PFSK-1 (cell line): ENCODE data around the gene TUBA3C.

Source experiments
- POLR2AphosphoS5 ChIP-seq: IDR thresholded peaks from 2 replicates; pipeline ENCODE4 v1.6.1; 2012; ENCODE audit warnings: low read depth, mild to moderate bottlenecking, control low read depth, low read length, moderate library complexity
- SIN3A ChIP-seq: IDR thresholded peaks from 2 replicates; pipeline ENCODE4 v1.6.1; 2012; ENCODE audit warnings: mild to moderate bottlenecking, low read length, moderate library complexity, borderline replicate concordance; ENCODE audit not compliant: insufficient read depth
- TAF1 ChIP-seq: IDR thresholded peaks from 2 replicates; pipeline ENCODE4 v1.6.1; 2012; ENCODE audit warnings: low read length, control low read depth, borderline replicate concordance; ENCODE audit not compliant: insufficient read depth
- TF ChIP-seq, protein P1 (sequence below), 2 experiments: IDR thresholded peaks; 2 replicates each; pipeline versions ENCODE4 v1.6.1 to v1.8.0; 2011 to 2012; ENCODE audit warnings: low read depth in 2 of 2, low read length in 2 of 2, control low read depth in 1 of 2, inconsistent platforms in 1 of 2, mild to moderate bottlenecking in 1 of 2, moderate library complexity in 1 of 2; ENCODE audit not compliant: insufficient read depth in 1 of 2

DNA sequence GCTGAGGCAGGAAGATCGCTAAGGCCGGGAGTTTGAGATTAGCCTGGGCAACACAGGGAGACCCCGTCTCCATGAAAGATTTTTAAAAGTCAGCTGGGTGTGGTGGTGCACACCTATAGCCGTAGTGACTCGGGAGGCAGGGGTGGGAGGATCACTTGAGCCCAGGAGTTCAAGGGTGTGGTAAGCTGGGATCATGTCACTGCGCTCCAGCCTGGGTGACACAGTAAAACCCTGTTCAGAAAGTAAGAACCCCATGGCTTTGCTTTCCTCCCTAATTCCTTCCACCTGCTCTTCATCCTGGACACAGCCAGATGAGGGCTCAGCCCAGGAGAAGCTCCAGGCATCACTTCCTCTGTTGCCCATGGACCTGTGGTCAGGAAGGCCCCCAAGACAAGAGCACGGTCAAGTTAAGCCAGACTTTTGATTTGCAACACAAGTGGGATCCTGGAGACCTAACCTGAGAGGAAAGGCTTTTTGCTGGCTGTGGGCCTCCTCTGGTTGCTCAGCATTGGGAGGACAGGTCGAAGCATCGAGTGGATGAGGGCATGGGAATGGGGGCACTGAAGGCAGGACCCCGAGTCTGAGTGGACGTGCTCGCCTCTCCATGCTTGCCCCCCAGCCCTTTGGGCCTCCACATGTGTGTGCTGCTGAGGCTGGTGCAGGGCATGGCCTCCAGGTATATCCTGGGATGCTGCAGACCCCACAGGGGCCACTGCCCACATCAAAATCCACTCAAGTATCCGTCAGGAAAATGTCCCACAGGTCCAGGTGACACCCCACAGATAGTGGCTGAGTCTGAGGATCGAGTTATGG lies 25.4 kb downstream of the TUBA3C start:
- TF ChIP-seq TAF1 (no peak), POLR2AphosphoS5 (no peak), SIN3A (no peak)
- TF ChIP-seq, protein P1, sequence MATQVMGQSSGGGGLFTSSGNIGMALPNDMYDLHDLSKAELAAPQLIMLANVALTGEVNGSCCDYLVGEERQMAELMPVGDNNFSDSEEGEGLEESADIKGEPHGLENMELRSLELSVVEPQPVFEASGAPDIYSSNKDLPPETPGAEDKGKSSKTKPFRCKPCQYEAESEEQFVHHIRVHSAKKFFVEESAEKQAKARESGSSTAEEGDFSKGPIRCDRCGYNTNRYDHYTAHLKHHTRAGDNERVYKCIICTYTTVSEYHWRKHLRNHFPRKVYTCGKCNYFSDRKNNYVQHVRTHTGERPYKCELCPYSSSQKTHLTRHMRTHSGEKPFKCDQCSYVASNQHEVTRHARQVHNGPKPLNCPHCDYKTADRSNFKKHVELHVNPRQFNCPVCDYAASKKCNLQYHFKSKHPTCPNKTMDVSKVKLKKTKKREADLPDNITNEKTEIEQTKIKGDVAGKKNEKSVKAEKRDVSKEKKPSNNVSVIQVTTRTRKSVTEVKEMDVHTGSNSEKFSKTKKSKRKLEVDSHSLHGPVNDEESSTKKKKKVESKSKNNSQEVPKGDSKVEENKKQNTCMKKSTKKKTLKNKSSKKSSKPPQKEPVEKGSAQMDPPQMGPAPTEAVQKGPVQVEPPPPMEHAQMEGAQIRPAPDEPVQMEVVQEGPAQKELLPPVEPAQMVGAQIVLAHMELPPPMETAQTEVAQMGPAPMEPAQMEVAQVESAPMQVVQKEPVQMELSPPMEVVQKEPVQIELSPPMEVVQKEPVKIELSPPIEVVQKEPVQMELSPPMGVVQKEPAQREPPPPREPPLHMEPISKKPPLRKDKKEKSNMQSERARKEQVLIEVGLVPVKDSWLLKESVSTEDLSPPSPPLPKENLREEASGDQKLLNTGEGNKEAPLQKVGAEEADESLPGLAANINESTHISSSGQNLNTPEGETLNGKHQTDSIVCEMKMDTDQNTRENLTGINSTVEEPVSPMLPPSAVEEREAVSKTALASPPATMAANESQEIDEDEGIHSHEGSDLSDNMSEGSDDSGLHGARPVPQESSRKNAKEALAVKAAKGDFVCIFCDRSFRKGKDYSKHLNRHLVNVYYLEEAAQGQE (IDR thresholded peaks at IDR 0.05; ENCODE audit: insufficient read depth in 1 of 2, low read depth in 2 of 2, low read length in 2 of 2): no peak
